ENCODE data around the gene KHDRBS2. TPM values are rescaled to one million over a fixed set of nuclear protein-coding genes. Genes with fewer than 3 reads are reported as not detected.

Gene KHDRBS2
- total RNA-seq, 4 donors from 2014 or later: 0.47 to 23.9 (median 3.0) TPM

DNA sequence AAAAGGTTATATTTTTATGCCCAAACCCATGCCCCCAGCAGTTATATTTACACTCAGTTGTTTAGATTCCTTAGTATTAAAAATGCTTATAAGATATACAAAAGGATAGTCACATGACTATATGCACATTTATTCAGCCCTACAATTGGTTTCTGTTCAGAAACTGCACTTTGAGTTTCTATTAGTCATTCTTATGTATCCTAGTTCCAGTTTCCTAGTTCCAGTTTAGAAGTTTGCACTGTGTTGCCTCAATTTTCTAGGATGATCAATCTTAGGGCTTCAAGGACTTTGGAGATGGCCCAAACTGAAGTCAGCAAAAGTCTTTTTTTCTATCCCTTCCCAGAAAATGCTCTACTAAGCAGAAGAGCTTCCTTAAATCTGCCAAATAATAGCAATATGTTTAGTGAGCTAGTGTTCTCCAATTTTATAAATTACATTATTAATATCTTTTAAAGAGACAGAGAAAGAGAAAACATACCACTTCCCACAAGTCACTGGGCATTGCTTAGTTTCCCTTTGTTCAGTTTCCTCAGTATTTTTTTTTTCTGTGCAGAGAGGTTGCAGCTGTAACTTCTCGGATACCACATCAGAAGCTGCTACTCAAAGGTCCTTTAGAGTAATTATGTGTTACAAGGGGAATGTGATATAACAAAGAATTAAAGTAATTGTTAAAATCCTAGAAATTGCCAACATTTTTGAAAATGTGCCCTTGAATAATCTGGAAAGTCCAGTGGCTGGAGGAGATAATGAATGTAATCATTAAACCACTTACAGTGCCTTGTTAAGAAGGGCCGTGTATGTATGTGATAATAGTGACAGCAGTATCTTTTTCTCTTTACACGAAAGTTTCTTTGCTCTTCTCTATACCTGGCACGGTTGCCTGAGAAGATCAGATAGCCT, 138.8 kb downstream of the KHDRBS2 start:
- Histone ChIP-seq H3K4me1 (no peaks in the 10 kb centered on the region), H3K27ac (no peak overlapping the region), H3K36me3 (no peaks in the 10 kb centered on the region), H3K4me3 (no peak overlapping the region), H3K27me3 (no peaks in the 10 kb centered on the region), H3K9me3 (no peaks in the 10 kb centered on the region)
- no peak for DNase-seq
- TF ChIP-seq POLR2A (IDR thresholded peaks at IDR 0.05): no peak
- TF ChIP-seq, protein P1, sequence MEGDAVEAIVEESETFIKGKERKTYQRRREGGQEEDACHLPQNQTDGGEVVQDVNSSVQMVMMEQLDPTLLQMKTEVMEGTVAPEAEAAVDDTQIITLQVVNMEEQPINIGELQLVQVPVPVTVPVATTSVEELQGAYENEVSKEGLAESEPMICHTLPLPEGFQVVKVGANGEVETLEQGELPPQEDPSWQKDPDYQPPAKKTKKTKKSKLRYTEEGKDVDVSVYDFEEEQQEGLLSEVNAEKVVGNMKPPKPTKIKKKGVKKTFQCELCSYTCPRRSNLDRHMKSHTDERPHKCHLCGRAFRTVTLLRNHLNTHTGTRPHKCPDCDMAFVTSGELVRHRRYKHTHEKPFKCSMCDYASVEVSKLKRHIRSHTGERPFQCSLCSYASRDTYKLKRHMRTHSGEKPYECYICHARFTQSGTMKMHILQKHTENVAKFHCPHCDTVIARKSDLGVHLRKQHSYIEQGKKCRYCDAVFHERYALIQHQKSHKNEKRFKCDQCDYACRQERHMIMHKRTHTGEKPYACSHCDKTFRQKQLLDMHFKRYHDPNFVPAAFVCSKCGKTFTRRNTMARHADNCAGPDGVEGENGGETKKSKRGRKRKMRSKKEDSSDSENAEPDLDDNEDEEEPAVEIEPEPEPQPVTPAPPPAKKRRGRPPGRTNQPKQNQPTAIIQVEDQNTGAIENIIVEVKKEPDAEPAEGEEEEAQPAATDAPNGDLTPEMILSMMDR (IDR thresholded peaks at IDR 0.05): no peak

DNA sequence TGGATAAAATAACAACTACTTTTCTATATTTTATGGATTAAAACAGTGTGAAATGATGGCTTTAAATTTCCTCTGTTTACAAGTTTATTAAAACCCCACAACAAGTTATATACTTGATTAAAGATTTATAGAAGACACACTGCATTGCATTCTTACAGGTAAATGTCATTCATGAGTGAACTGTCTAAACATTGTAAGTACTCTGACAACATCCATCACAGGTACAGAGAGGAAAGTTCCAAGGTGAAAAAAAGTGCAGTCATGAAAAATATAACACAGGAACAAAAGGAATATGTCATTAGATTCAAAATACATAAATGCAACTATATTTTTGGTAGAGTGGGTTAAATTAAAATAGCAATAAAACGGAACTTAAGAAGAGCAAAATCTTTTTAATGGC, 156.9 kb downstream of the KHDRBS2 start:
- Histone ChIP-seq H3K4me3 (no peak overlapping the region), H3K27me3 (no peaks in the 10 kb centered on the region), H3K9me3 (no peaks in the 10 kb centered on the region), H3K27ac (no peak overlapping the region), H3K36me3 (no peaks in the 10 kb centered on the region), H3K4me1 (no peaks in the 10 kb centered on the region)
- TF ChIP-seq, protein P1 (IDR thresholded peaks at IDR 0.05): no peak
- TF ChIP-seq POLR2A (IDR thresholded peaks at IDR 0.05): no peak
- DNase-seq: no peak

DNA sequence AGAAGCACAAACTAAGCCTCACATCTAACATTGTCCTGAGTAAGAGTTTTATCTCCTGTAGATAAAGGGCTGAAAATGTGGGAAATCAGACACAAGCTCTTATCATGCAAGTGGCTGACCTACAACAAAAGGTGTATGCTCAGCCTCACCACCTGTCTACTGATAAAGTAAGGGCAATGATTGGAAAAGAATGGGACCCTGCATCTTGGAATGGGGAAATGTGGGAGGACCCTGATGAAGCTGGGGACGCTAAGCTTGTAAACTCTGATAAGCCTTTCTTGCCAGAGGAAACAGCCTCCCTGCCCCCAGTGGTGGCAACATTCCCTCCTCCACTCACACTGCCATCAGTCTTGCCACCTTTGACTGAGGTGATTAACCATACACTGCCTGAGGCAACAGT, 166.6 kb downstream of the KHDRBS2 start:
- DNase-seq: no peak
- H3K4me3 ChIP-seq: no peak overlapping the region
- TF ChIP-seq, protein P1 (IDR thresholded peaks at IDR 0.05): no peak
- TF ChIP-seq POLR2A (IDR thresholded peaks at IDR 0.05): no peak
- no peaks in the 10 kb centered on the region for H3K9me3 ChIP-seq
- no peaks in the 10 kb centered on the region for H3K4me1 ChIP-seq
- H3K27ac ChIP-seq: no peak overlapping the region
- no peaks in the 10 kb centered on the region for H3K36me3 ChIP-seq
- no peaks in the 10 kb centered on the region for H3K27me3 ChIP-seq

DNA sequence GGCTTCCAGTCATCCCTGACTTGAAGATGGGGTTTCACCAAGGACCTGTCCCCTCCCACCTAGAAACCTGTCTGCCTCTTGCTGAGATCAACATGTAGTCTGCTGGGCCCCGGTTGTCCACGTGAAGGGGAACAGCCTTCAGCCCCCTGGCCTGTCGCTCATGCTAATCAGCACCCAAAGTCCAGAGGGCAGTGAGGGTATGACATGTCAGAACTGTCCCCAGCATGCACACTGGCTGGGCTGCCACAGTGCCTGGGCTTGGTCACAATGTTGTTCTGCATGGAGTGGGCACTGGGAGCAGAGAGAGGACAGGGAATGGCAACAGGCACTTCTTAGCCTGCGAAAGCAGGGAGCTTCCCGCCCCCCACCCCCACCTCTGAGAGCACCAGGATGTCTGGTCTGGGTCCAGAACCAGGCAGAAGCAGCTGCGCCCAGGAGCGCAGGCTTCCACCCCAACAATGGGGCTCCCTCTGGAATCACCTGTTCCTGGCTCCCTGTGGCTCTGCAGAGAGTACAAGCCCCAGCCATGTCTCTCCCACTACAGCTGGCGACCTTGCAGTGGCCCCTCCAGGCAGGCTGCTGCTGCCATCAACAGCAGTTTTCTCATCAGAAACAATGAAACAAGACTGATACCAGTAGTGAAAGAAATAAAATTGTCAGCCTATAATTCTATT, 182.7 kb downstream of the KHDRBS2 start:
- no peaks in the 10 kb centered on the region for H3K36me3 ChIP-seq
- no peak overlapping the region for H3K27ac ChIP-seq
- DNase-seq: no peak
- H3K9me3 ChIP-seq: peaks cover 0 to 5% (median 0%) of the 10 kb centered on the region in 4 donors
- TF ChIP-seq, protein P1 (IDR thresholded peaks at IDR 0.05): no peak
- TF ChIP-seq POLR2A (IDR thresholded peaks at IDR 0.05): no peak
- H3K27me3 ChIP-seq: no peaks in the 10 kb centered on the region
- no peaks in the 10 kb centered on the region for H3K4me1 ChIP-seq
- H3K4me3 ChIP-seq: no peak overlapping the region

DNA sequence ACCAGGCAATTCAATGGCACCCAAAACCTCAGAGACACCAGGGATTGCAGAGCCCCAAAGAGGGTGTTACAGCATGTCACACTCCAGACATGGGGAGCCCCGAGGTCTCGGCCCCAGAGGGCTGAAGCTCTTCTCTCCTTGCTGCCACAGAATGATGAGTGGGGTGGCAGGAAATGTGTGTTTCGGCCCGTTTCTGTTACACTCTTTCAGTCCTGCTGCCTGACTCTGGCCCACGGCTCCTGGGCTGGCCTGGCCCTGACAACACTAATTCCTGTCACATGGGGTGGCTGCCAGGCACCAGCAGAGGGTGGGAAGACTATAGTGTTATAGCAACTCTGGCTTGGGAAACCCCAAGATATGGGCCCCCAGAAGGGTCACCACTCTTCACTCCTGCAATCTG, 183.6 kb downstream of the KHDRBS2 start:
- H3K27me3 ChIP-seq: no peaks in the 10 kb centered on the region
- peaks cover 0 to 5% (median 0%) of the 10 kb centered on the region in 4 donors for H3K9me3 ChIP-seq
- DNase-seq: no peak
- H3K27ac ChIP-seq: no peak overlapping the region
- no peaks in the 10 kb centered on the region for H3K4me1 ChIP-seq
- H3K36me3 ChIP-seq: no peaks in the 10 kb centered on the region
- TF ChIP-seq, protein P1 (IDR thresholded peaks at IDR 0.05): no peak
- TF ChIP-seq POLR2A (IDR thresholded peaks at IDR 0.05): no peak
- H3K4me3 ChIP-seq: no peak overlapping the region

All from Peyer's patch (tissue), 4 donors.